Glutamatergic neuron (in vitro differentiated cells): ENCODE measurements around the gene SPATA33. TPM values are rescaled to one million over a fixed set of nuclear protein-coding genes. Genes with fewer than 3 reads are reported as not detected.
"Not testable (repeated sequence)": the region's sequence is repeated elsewhere in the genome, so short reads cannot be mapped to it uniquely, and the experiment has no call there.

Source experiments
- DNase-seq: peaks from one replicate; pipeline ENCODE4 v3.0.0; 2022
- H3K27ac Mint-ChIP-seq: one replicate; pipeline ENCODE4 v1.8.0; 2020; ENCODE audit warnings: mild to moderate bottlenecking, mixed read lengths, inconsistent platforms; ENCODE audit not compliant: unreplicated experiment
- H3K27me3 Mint-ChIP-seq: one replicate; pipeline ENCODE4 v1.8.0; 2020; ENCODE audit warnings: mild to moderate bottlenecking, moderate library complexity, mixed read lengths, inconsistent platforms; ENCODE audit not compliant: unreplicated experiment
- H3K36me3 Mint-ChIP-seq: one replicate; pipeline ENCODE4 v1.8.0; 2020; ENCODE audit warnings: mild to moderate bottlenecking, mixed read lengths, inconsistent platforms; ENCODE audit not compliant: unreplicated experiment
- H3K4me1 Mint-ChIP-seq: one replicate; pipeline ENCODE4 v1.8.0; 2020; ENCODE audit warnings: mild to moderate bottlenecking, low read depth, mixed read lengths, inconsistent platforms; ENCODE audit not compliant: unreplicated experiment
- H3K4me3 Mint-ChIP-seq: one replicate; pipeline ENCODE4 v1.8.0; 2020; ENCODE audit warnings: mild to moderate bottlenecking, mixed read lengths, inconsistent platforms; ENCODE audit not compliant: unreplicated experiment
- H3K9me3 Mint-ChIP-seq: one replicate; pipeline ENCODE4 v1.8.0; 2020; ENCODE audit warnings: mild to moderate bottlenecking, moderate library complexity, mixed read lengths, inconsistent platforms; ENCODE audit not compliant: unreplicated experiment
- CTCF ChIP-seq: fragments of 200-600 bp; sonication (generic); IDR thresholded peaks from one replicate; pipeline ENCODE4 v1.5.0; 2021; ENCODE audit not compliant: partially characterized antibody, unreplicated experiment
- total RNA-seq: library from RNA; stranded (reverse); fragmentation: NEBNext Ultra II Directional; extraction: Animal tissue kit (Norgen Biotek cat#: 25700); gene quantifications from one replicate; pipeline ENCODE4 v1.2.1, GENCODE V29; 2021; ENCODE audit not compliant: unreplicated experiment

Gene SPATA33
- total RNA-seq, 1 donor from 2014 or later: 18.0 TPM

- Mint-ChIP-seq H3K27me3 (peaks cover 5% of the 10 kb centered on the region), H3K4me3 (no peak overlapping the region), H3K27ac (no peak overlapping the region), H3K36me3 (no peaks in the 10 kb centered on the region), H3K9me3 (no peaks in the 10 kb centered on the region), H3K4me1 (no peaks in the 10 kb centered on the region)
- no peak for DNase-seq
- no peak for TF ChIP-seq CTCF
These were observed 24.5 kb upstream of the SPATA33 start for GRCh38 chr16:89633064-89633631.

GRCh38 chr16:89634463-89635385 lies 22.9 kb upstream of the SPATA33 start:
- not testable (repeated sequence) for DNase-seq, H3K27ac Mint-ChIP-seq, H3K27me3 Mint-ChIP-seq, H3K4me3 Mint-ChIP-seq, H3K9me3 Mint-ChIP-seq, H3K4me1 Mint-ChIP-seq, H3K36me3 Mint-ChIP-seq

- TF ChIP-seq CTCF: no peak
- Mint-ChIP-seq H3K27me3 (peaks cover 4% of the 10 kb centered on the region), H3K36me3 (no peaks in the 10 kb centered on the region), H3K4me1 (peaks cover 7% of the 10 kb centered on the region), H3K4me3 (no peak overlapping the region), H3K27ac (no peak overlapping the region), H3K9me3 (peaks cover 4% of the 10 kb centered on the region)
- no peak for DNase-seq
These were observed 21.0 kb upstream of the SPATA33 start for GRCh38 chr16:89636663-89637062.

- DNase-seq: no peak
- Mint-ChIP-seq H3K9me3 (peaks cover 4% of the 10 kb centered on the region), H3K27me3 (peaks cover 4% of the 10 kb centered on the region), H3K27ac (no peak overlapping the region), H3K36me3 (no peaks in the 10 kb centered on the region), H3K4me1 (peaks cover 7% of the 10 kb centered on the region), H3K4me3 (no peak overlapping the region)
- TF ChIP-seq CTCF: no peak
These were observed 20.3 kb upstream of the SPATA33 start for GRCh38 chr16:89637379-89637778.

- no peaks in the 10 kb centered on the region for H3K36me3 Mint-ChIP-seq
These were observed 19.2 kb upstream of the SPATA33 start for GRCh38 chr16:89638455-89638854.

More at GRCh38 chr16:89638455-89638854, 19.2 kb upstream of the SPATA33 start:
- no peak overlapping the region for H3K27ac Mint-ChIP-seq
- peaks cover 9% of the 10 kb centered on the region for H3K27me3 Mint-ChIP-seq
- peaks cover 7% of the 10 kb centered on the region for H3K4me1 Mint-ChIP-seq
- no peak for DNase-seq
- H3K9me3 Mint-ChIP-seq: peaks cover 5% of the 10 kb centered on the region
- TF ChIP-seq CTCF: no peak
- no peak overlapping the region for H3K4me3 Mint-ChIP-seq
